Bronchial epithelial cell (primary cell): Measurements from ENCODE around the gene TBC1D4. TPM values are rescaled to one million over a fixed set of nuclear protein-coding genes. Genes with fewer than 3 reads are reported as not detected.

Experiments used
- DNase-seq: peaks from one replicate; pipeline ENCODE4 v3.0.0-alpha.2; 2010; ENCODE audit warnings: low read depth
- FAIRE-seq: peaks from 2 replicates; lab custom pipeline; 2011; peaks lifted over from hg19 to GRCh38; lab: Jason Lieb, UNC
- H3K27me3 ChIP-seq: 2 replicates; pipeline ENCODE4 v1.5.1; 2011; ENCODE audit warnings: low read length; ENCODE audit not compliant: control insufficient read depth, insufficient read depth
- H3K36me3 ChIP-seq: 2 replicates; pipeline ENCODE4 v1.5.1; 2011; ENCODE audit warnings: low read length; ENCODE audit not compliant: control insufficient read depth, insufficient read depth
- H3K4me3 ChIP-seq: 2 replicates; pipeline ENCODE4 v1.5.1; 2011; ENCODE audit warnings: mild to moderate bottlenecking, low read depth, low read length, control low read depth
- CTCF ChIP-seq: IDR thresholded peaks from 2 replicates; pipeline ENCODE4 v1.5.1; 2011; ENCODE audit warnings: mild to moderate bottlenecking, moderate library complexity, low read length, control low read depth, inconsistent platforms; ENCODE audit not compliant: insufficient read depth, severe bottlenecking
- total RNA-seq: library from RNA; depleted of rRNA; stranded (reverse); fragments of >200 nt; gene quantifications from 2 replicates; pipeline ENCODE4 v1.2.1, GENCODE V29; 2014

TBC1D4 gene
- total RNA-seq, 1 donor from 2014 or later: 10.3 TPM

GRCh38 chr13:75329723-75330122, 152.2 kb downstream of the TBC1D4 start:
- FAIRE-seq (no peak), DNase-seq (peak; percentile 61)
- Histone ChIP-seq H3K27me3 (no peaks in the 10 kb centered on the region), H3K4me3 (no peak overlapping the region), H3K36me3 (no peaks in the 10 kb centered on the region)
- no peak for TF ChIP-seq CTCF

DNA sequence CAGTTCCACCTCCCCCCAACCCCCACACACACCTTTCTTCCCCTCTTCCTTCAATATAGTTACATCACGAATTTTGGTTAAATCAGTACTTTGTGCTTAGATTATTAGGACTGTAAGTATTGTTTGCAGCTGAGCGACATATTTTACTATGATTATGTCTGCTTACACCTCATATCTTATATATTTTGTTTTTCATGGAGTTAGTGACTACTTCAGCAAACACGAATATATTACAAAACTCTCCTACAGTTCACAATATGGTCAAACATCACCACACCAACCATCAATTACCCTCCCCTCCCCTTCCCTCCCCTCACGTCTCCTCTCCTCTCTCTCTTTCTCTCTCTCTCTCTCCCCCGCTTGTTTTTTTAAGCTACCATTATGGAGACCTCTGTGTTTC, 152.9 kb downstream of the TBC1D4 start:
- H3K36me3 ChIP-seq: no peaks in the 10 kb centered on the region
- H3K4me3 ChIP-seq: no peak overlapping the region
- FAIRE-seq (no peak), DNase-seq (no peak)
- no peaks in the 10 kb centered on the region for H3K27me3 ChIP-seq
- no peak for TF ChIP-seq CTCF

GRCh38 chr13:75327135-75327510, 154.8 kb downstream of the TBC1D4 start:
- FAIRE-seq (no peak), DNase-seq (no peak)
- no peak overlapping the region for H3K4me3 ChIP-seq
- no peak for TF ChIP-seq CTCF
- H3K27me3 ChIP-seq: no peaks in the 10 kb centered on the region
- H3K36me3 ChIP-seq: no peaks in the 10 kb centered on the region

DNA sequence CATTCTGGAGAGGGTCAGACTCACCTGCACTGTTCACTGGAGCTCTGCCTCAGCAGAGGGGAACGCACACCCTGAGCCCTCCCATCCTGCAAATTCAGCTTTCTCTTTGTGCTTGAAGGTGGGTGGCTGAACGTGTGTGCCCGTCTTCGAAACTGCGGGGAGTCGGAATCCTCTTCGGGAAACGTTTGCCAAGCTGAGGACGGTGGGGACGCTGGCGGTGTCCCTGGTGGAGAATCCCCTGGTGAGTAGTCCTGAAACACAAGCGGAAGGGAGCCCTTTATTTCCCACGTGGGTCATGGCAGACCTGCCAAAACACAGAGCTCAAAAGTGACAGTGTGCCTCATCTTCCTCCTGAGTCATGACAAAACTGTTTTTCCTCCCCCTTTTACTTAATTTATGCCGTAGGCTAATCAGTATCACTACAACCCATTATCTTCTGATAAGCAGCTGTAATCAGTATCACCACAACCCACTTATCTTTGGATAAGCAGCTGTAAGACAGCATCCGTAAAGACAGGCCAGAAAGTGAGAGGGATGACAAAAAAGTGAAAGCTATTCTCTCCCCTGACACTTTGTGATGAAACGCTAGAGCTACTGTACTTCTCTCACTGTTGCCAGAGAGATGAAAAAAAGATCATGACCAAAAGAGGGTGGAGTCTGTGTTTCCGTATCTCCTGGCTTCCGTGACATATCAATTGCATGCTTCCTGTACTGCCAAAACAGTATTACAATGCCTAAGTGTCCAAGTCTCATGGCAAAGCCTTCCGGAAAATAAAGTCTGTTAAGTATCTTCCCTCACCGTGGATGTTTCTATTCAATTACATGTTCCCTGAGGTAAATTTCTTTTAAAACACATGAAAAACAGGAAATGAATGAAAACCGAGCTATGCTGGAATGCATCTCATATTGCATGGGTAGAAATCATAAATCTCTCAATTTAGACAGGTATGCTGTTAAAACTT, 155.5 kb downstream of the TBC1D4 start:
- FAIRE-seq: no peak
- no peak for DNase-seq
- no peak overlapping the region for H3K4me3 ChIP-seq
- H3K36me3 ChIP-seq: no peaks in the 10 kb centered on the region
- no peaks in the 10 kb centered on the region for H3K27me3 ChIP-seq
- TF ChIP-seq CTCF: no peak

DNA sequence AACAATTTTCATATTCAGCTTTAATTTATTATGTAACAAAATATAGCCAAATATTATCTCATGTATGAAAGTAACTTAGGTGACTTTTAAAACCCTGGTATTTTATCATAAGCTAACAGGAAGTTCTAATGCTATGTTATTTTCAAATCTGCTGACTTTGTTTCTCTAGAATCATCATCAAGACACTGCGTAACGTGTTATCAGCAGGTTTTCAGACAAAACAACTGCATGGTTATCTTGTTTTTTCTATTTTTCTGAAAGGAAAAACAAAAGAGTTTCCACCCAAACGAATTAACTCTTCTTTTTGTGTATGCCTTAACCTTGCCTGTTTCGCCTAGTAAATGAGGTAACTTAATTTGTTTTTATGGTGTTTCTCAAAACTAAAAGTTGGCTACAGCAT, 156.3 kb downstream of the TBC1D4 start:
- H3K36me3 ChIP-seq: no peaks in the 10 kb centered on the region
- DNase-seq (no peak), FAIRE-seq (no peak)
- no peaks in the 10 kb centered on the region for H3K27me3 ChIP-seq
- no peak overlapping the region for H3K4me3 ChIP-seq
- TF ChIP-seq CTCF: no peak
